Measurements from ENCODE around the gene CSKMT.

DNA sequence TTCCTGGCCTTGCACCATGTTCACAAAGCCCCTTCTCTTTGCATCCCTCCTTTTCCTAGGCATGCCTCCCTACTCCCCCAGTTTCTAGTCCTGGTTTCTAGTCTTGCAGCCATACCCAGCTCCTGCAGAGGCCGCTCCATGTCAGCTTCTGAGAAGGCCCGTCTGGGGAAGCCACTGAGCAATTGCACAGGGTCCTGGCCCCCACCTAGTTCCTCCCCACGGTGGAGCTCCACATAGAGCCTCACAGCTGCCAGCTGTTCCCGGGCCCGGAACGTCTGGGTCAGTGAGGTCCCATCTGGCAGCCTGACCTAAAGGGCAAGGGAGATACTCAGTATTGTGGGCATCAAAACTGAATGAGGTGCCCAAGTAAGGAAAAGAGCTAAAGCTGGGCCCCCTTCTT, 11.6 kb downstream of the CSKMT start:
- no peak for TF ChIP-seq POLR2A (IDR thresholded peaks at IDR 0.05; ENCODE audit: borderline replicate concordance, extremely low read depth, insufficient read depth, insufficient read length)
- TF ChIP-seq SIN3A (IDR thresholded peaks at IDR 0.05; ENCODE audit: low read depth) = no peak
- TF ChIP-seq, protein P1, sequence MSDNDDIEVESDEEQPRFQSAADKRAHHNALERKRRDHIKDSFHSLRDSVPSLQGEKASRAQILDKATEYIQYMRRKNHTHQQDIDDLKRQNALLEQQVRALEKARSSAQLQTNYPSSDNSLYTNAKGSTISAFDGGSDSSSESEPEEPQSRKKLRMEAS (IDR thresholded peaks at IDR 0.05) = no peak
- TF ChIP-seq, protein P2, sequence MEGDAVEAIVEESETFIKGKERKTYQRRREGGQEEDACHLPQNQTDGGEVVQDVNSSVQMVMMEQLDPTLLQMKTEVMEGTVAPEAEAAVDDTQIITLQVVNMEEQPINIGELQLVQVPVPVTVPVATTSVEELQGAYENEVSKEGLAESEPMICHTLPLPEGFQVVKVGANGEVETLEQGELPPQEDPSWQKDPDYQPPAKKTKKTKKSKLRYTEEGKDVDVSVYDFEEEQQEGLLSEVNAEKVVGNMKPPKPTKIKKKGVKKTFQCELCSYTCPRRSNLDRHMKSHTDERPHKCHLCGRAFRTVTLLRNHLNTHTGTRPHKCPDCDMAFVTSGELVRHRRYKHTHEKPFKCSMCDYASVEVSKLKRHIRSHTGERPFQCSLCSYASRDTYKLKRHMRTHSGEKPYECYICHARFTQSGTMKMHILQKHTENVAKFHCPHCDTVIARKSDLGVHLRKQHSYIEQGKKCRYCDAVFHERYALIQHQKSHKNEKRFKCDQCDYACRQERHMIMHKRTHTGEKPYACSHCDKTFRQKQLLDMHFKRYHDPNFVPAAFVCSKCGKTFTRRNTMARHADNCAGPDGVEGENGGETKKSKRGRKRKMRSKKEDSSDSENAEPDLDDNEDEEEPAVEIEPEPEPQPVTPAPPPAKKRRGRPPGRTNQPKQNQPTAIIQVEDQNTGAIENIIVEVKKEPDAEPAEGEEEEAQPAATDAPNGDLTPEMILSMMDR (IDR thresholded peaks at IDR 0.05 in 2 of 3, conservative IDR thresholded peaks at IDR 0.05 in 1 of 3; ENCODE audit: borderline replicate concordance in 1 of 3, insufficient read depth in 1 of 3, low read depth in 2 of 3, low read length in 2 of 3) = 0 out of 6 replicates have a peak, but pooled peaks of 1 of the 3 experiments have one; percentile 14
- no peak for TF ChIP-seq TCF7L2 (IDR thresholded peaks at IDR 0.05; ENCODE audit: borderline replicate concordance, extremely low read depth, insufficient read depth, insufficient read length)
- no peak for TF ChIP-seq EZH2phosphoT487 (IDR thresholded peaks at IDR 0.05; ENCODE audit: borderline replicate concordance)
- no peak for TF ChIP-seq CEBPB (IDR thresholded peaks at IDR 0.05; ENCODE audit: low read depth)
- TF ChIP-seq YY1 (IDR thresholded peaks at IDR 0.05; ENCODE audit: extremely low read depth, insufficient replicate concordance, low read depth, low read length) = no peak
- no peak for TF ChIP-seq EZH2 (IDR thresholded peaks at IDR 0.05)
- TF ChIP-seq POLR2AphosphoS5 (IDR thresholded peaks at IDR 0.05; ENCODE audit: low read depth, low read length) = no peak
- no peak for TF ChIP-seq SP1 (IDR thresholded peaks at IDR 0.05; ENCODE audit: low read depth)
- no peak for TF ChIP-seq SRF (IDR thresholded peaks at IDR 0.05; ENCODE audit: low read depth)

Measured in HCT116 (cell line).